HG03558 (cell line): ENCODE data around the gene MVB12B.

Source experiments
- ATAC-seq: cut with Tn5 transposase; IDR thresholded peaks from one replicate; pipeline ENCODE4 v1.9.1; 2021; ENCODE audit warnings: moderate number of reproducible peaks; ENCODE audit not compliant: unreplicated experiment; ENCODE audit errors: extremely low read depth

MVB12B gene

DNA sequence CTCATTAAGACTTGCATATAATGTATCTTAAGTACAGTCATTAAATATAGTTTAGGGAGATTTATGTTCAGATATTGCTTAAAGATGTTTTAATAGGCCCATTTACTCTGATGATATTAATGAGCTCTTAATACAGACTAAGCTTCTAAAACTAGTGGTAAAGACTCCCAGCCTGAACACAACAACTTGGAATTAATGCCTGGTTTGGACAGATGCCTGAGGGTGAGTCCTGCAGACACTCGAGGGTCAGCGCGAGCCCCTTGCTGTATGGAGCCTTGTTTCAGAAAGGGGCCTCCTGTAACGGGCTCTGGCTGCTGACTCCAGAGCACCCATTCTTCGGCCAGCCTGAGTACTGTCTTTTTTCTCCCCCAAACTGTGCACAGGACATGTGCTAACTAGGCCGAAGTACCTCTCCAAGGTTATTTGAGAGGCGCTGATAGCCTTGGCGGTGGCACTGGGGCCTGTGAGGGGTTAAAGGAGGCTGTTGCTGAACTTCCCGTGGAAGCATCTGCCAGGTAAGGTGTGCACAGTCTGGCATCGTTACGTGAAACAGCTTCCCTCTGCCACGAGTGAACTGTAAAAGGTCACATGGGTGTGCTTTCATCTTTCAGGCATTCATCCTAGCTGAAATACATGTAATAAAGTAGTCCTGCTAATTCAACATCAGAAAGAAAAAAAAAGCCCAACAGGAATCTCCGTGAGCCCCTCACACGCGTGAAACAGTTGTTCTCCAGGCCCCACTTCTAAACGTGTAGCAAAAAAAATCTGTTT is 113.4 kb downstream of the MVB12B start:
- no peak for ATAC-seq

DNA sequence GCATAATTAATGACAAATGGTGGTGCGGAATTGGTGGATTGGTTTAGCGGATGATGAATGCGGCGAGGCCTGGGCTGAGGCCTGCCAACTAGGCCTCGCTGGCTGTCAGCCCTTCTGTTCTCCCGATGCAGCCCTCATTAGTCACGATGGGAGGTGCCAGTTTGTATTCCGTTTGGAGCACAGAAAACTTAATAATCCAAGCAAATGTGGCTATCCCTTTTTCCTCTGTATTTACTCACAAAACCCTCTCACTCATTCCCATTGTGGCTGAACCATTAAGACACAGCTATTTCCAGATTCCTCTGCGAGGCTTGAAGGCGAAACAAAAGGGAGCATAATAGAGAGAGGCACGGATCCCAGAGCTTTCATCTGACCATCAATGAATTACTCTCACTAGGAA is 114.3 kb downstream of the MVB12B start:
- no peak for ATAC-seq

DNA sequence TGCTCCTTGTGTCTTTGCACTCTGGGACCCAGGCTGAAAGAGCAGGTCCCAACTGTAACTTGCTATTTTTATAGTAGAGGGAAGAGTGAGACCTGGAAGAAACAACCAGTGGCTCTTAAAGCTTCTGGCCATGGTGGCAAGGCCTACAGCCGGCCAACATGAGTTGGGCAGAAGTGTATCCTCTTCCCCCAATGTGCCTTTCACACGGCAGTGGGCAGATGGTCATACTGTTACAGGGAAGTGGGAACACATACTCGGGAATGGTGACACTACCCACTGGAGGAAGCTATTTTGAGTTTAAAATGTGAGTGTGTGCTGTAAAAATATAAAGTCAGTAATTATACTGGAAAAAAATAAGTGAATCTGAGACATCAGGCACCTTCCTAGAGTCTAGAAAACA is 116.0 kb downstream of the MVB12B start:
- ATAC-seq = no peak

DNA sequence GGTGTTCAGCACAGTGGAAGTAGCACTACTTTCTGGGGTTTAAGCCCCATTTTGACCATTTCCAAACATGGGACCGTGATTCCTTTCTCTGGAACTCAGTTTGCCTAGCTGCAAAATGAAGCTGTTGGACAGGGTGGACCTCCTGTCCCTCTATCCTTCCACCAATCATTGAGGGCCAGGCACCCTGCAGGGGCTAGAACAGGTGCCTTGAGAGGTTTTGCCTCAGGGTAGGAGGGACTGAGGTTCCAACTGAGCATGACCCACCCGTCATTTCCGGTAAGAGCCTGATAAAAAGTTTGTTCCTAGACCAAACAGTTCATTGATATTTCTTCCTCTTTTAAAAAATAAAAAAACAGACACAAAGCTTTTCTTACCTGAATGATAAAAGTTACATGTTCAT is 116.5 kb downstream of the MVB12B start:
- no peak for ATAC-seq

DNA sequence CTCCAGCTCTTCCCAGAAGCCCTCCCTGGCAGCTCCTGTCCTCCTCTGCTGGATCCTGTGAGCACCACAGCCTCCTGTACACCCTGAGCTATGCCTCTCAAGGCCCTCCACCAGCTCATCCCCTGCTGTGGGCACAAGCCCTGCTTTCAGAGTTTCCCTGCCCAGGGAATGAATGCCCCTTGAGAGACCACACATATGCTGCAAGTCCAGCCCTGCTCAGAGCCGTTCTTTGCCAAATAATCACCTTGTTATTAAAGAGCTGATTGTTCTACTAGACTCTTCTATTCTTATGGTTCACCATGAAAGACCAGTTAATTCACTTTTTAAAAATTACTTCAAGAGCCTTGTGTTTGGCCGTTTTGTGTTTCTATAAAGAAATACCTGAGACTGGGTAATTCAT is 121.5 kb downstream of the MVB12B start:
- ATAC-seq = no peak

DNA sequence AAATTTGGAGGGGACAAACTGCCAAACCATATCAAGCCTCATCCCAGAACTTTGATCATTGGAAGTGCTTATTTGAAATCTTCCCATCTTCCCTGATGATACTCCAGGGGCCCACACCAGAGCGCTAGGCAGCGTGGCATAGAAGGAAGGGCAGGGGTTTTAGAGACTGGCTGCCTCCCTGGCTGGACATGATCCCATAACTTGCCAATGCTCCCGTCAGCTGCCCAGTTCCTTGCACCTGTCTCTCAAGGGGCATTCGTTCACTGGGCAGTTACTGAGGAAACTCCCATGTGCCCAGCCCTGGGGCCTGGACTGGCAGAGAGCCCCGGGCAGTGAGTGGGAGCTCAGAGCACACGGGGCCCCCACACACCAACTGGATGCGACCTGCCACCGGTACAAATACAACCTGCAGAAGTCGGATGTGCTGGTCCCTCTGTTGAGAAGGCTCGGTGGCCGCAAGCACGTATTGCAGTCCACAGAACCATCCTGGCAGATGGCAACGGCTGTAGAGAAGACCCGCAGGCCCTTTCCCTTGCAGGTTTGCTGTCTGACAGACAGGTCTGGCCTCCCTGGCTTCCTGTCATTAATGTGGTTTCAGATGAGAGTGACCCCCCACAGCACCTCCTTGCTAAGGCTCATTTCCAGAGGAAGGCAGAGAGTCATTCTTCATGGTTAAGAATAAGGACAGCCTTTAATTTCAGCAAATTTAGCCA is 122.4 kb downstream of the MVB12B start:
- ATAC-seq = no peak

DNA sequence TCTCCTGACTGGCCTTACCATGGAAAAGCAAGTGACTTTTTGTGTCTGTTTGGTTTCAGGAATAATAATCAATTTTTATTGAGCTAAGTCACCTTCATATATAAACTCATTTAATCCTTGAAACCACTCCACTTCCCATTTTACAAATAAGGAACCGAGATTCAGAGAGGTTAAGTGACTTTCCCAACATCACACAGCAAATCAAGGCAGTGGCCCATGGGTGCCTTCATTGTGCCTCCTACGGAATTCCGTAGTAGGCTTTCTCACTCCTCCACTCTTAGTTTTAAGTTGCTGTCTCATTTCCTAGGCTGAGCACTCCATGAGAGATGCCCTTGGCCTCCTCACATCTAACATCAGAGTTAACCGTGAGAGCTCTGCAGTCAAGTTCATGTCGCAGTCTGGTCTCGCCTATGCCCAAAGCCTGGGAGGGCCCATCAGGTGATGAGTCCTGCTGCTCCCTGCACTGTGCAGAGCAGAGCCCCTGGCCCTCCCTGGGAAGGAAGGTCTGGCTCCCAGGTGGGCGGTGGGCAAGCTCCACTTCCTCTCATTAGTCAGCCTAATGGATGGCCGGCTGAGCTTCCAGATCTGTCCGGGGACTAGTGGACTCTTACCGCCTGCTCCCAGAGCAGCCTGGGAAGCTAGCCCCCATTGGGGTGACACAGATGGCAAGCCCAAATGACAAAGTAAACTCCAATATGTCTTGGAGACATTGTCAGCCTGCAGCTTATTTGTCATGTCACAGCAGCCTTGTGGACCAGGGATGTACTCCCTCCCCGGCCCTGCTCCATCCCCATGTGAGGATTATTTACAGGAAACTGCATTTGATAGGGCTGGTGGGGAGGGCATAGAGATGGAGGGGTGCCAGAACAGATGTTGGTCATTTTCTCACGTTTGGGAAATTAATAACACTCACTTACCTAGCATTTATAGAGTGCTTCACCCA is 123.4 kb downstream of the MVB12B start:
- ATAC-seq = no peak

DNA sequence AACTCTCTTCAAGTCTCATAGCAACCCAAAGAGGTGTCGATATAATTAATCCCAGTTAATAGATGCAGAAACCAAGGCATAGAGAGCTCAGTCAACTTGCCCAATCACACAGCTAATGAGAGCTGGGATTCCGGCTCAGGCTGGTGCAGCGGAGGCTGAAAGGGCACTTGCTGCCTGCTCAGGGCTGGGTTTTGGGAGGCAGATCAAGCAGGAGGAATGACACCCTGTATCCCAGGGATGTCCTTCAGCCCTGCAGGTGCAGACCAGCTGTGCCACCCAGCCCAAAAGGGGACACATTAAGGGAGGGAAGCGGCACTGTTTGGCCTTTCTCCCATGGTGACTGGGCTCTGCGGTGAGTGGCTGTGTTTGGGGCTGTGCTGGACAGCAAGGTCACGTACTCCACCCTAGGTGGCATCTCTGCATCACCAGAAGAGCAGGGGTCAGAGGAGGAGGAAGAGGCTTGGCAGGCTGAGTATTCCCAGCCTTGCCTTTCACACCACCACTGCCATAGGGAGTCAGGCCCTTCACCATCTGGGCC is 124.1 kb downstream of the MVB12B start:
- ATAC-seq = no peak

DNA sequence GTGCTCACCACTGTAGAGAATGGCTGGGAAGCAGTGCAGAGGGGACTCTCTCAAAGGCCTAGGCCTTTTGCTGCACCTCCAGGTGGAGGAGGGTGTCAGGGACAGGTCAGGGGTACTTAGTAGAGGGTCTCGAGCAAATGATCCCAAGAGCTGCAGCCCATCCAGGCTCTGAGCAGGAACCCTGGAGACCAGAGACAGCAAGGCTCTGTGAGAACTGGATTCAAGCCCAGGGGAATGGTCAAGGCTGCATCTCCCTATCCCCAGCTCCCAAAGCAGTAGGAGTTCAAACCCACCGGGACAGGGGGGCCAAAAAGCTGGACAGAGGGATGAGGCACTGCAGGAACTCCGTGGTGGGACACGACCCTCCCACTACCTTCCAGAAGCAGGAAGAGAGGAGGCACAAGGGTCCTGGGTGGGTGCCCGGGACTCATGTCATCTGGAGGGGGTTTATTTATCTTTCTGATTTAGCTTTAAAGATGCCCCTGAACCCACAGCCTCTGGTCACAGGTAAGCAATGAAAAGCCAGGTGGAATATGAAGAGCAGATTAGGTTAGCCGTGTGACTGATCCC is 124.8 kb downstream of the MVB12B start:
- ATAC-seq = no peak

DNA sequence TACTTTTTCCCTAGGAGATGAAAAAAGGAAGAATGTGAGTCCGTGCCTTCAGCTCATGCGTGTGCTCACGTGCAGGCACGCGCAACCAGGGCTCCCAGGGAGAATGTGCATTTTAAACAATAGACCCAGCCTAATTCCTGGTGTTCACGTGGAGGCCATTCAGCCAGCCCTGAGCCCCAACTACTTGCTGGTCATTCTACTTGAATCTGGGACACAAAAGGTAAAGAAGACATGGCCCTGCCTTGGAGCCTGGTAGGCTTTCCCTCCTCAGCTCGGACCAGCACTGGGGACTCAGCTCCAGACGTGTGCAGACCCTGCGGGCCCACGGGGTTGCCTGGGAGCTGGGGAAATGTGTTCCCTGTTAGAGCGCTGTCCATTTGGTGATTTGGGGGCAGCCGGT is 125.5 kb downstream of the MVB12B start:
- ATAC-seq = no peak

DNA sequence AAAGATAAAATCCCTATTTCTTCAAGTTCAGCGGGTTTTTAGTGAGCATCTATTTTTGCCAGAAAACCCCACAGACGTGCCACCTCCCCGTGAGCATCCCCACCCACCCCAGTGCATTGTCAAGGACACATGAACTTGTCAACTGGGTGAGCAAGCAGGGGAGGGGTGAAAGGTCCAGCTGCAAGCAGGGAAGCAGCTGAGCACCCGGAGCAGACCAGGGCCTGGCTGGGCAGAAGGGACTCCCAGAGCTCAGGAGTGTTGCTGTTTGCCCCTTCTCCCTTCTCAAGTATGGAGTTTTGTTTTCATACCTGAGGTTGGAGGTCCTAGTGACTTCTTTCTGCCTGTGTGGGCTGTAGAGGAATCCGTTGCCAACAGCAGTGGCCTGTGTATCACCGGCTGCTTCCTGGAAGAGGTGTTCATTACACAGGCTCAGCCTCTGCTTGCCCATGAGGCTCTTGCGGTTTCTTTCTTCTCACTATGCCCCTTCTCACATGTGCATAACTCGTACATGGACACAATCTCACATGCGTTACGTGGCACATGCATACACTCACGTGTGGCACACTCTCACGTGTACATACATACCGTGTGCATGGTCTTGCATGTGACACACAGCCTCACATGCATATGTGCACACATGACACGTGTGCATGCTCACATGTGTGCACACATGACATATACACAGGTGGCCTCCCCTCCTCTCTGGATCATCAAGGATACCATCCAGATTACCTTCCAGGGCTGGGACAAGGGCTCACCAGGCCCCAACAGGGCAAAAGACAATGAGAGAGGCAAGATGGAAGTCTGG is 126.7 kb downstream of the MVB12B start:
- ATAC-seq = no peak

DNA sequence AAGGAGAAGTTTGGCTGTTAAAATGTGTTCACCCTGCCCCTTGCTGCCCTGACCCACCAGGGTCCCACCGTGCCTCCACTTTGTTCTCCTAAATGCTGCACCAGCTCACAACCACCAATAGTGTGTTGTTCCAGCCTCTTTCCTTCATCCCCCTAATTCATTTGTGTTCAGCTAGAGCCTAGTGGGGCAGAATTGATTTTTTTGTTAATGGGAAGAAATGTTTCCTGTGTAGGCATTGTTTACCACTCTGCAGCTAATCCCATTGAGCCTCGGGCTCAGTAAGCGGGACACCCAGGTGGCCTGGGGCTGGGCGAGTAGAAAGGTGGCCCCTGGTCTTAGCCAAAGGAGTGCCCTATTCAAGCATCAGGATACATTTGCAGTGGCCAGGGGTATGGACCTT is 127.6 kb downstream of the MVB12B start:
- no peak for ATAC-seq

DNA sequence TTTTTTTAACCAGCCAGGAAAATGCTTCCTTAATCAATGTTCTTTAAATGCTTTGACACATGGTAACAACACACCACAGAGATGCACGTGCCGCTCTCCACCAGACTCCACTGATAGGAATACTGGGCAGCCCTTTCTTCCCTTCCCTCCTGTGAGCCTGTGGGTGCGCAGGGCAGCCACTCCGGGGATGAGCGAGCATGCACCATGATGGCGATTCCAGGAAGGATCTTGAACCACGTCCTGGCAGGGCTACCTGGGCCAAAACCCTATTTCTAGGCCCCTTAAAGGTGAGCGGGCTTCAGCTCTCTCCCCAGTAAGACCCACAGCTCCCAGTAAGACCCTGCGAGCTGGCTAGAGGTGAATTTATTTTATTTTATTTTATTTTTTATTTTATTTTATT is 128.2 kb downstream of the MVB12B start:
- ATAC-seq = no peak

DNA sequence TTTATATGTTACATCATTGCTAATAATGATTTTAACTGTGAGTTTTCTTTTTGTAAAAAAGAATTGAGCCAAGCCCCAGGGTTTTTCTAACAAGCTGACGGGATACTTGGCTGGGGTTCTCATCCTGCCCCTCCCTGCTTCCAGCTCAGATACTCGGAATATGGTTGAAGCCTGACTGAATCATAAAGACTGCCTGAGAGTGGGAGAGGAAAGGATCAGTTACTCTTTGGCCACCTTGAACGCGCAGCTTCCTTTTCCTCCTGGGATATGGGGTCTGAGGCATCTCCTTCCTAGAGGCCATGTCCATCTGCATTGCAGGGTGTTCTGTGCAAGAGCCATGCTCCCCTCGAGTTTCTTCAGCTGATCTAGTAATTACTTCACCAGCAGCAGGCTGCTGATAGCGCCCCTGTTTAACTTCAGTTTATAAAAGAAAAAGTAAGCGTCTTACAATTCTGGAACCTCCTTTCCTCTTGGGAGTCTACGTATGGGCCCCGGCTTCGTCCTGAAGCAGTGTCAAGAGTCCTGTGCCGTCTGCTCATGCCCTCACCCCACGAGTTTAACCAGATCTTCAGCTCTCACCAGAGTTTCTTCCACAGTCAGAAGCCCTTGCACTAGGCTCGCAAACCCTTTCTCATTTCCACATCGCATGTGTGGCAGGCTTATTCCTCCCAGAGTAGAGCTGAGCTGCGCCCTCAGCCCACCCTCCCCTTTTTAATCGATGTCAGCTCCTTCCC is 130.0 kb downstream of the MVB12B start:
- no peak for ATAC-seq

DNA sequence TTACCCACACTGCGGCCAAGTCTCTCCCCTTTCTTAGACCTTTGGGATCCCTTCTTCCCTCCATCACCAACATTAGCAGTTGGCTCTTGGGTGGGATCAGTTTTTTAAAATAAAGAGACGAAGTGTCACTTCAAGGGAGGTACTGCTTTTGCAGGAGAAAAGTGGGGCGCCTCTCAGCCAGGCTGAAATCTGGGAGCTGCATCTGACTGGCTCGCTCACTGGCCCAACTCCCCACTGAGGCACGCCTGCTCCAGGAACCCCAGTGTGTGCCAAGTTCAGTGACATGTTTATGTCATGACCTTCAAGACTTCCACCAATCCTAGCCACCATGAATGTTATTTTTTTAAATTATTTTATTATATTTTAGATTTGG is 130.5 kb downstream of the MVB12B start:
- no peak for ATAC-seq

DNA sequence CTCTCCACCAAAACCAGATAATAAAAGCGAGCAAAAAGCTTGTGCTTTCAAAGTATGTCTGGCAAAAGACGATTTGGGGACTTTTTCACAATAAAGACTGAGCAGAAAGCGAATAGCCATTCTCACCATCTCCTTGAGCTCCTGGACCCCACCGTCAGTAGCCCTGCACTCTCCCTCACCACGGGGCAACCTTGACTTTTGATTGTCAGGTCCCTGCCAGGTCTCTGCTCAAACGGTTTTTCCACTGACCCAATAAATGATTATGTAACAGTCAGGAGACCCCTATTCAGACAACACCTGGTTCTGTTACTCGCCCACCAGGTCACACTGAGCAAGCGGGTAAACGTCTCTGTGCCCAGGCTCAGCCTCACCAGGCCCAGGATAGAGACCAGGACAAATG is 131.3 kb downstream of the MVB12B start:
- ATAC-seq = no peak

DNA sequence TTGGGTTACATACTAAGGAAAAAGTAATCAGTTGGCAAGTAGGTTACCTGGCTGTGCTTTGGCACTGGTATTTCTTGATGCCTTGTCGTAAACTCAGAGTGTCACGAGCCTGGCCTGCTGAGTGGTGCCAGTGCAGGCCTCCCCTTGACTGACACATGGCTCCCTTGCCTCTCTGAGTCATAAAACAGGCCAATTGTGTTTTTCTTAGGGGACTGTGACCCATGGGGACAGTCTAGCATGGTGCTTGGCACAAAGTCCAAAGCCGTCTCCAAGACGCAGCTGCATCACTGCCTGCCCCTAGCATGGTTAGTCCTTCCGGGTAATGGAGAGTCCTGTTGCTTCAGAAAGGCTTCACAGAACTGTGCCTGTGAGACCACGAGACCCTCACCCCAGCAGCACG is 132.5 kb downstream of the MVB12B start:
- ATAC-seq = no peak

DNA sequence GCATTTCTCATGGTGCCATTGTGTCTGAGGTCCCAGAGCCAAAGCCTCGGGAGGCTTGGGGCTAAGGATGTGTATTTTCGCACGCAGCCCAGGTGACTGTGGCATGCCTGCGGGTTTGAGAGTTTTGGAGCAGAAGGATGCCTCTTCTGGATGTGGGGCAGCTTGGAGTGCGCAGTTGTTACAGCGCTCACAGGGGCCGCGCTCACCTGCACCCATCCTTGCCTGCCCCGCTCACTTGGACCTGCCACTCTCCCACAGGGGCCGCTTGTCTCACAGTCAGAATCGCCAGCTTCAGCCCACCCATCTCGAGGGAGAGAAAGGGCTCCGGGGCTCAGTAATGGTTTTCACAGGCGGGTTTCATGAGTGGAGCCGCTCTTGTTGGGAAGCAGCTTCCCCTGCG is 132.9 kb downstream of the MVB12B start:
- ATAC-seq = no peak
